ENCODE data around the gene TMIE. TPM values are rescaled to one million over a fixed set of nuclear protein-coding genes. Genes with fewer than 3 reads are reported as not detected.
"Not testable (repeated sequence)": the region's sequence is repeated elsewhere in the genome, so short reads cannot be mapped to it uniquely, and the experiment has no call there.

Gene TMIE
- total RNA-seq, 2 donors from 2014 or later = not detected

GRCh38 chr3:46750555-46751038 lies 49.4 kb downstream of the TMIE start:
- Histone ChIP-seq H3K36me3 (no peaks in the 10 kb centered on the region), H3K4me1 (ENCODE audit: control insufficient read depth in 1 of 2, low read depth in 2 of 2) (no peaks in the 10 kb centered on the region), H3K4me3 (no peak overlapping the region), H3K27ac (no peak overlapping the region), H3K27me3 (replicated peaks; ENCODE audit: insufficient read depth) (no peaks in the 10 kb centered on the region), H3K9me3 (no peaks in the 10 kb centered on the region)
- DNase-seq (ENCODE audit: low spot score) = no peak
- ATAC-seq (ENCODE audit: insufficient number of reproducible peaks, low FRiP score, low read depth) = no peak
- no peak for TF ChIP-seq CTCF (IDR thresholded peaks at IDR 0.05)

GRCh38 chr3:46753127-46753526 lies 51.9 kb downstream of the TMIE start:
- H3K9me3 ChIP-seq; H3K36me3 ChIP-seq; H3K4me3 ChIP-seq; H3K4me1 ChIP-seq (ENCODE audit: control insufficient read depth in 1 of 2, low read depth in 2 of 2); H3K27ac ChIP-seq; ATAC-seq (ENCODE audit: insufficient number of reproducible peaks, low FRiP score, low read depth); DNase-seq (ENCODE audit: low spot score); H3K27me3 ChIP-seq (replicated peaks; ENCODE audit: insufficient read depth): not testable (repeated sequence)

GRCh38 chr3:46755646-46756045 lies 54.5 kb downstream of the TMIE start:
- DNase-seq (ENCODE audit: low spot score) = no peak
- no peak for TF ChIP-seq CTCF (IDR thresholded peaks at IDR 0.05)

GRCh38 chr3:46756642-46757041 lies 55.5 kb downstream of the TMIE start:
- DNase-seq (ENCODE audit: low spot score) = no peak
- no peak for ATAC-seq (ENCODE audit: insufficient number of reproducible peaks, low FRiP score, low read depth)
- Histone ChIP-seq H3K9me3 (no peaks in the 10 kb centered on the region), H3K4me3 (no peak overlapping the region), H3K36me3 (no peaks in the 10 kb centered on the region), H3K27me3 (replicated peaks; ENCODE audit: insufficient read depth) (no peaks in the 10 kb centered on the region), H3K4me1 (ENCODE audit: control insufficient read depth in 1 of 2, low read depth in 2 of 2) (no peaks in the 10 kb centered on the region), H3K27ac (no peak overlapping the region)
- no peak for TF ChIP-seq CTCF (IDR thresholded peaks at IDR 0.05)

More at GRCh38 chr3:46755646-46756045, 54.5 kb downstream of the TMIE start:
- Histone ChIP-seq H3K9me3 (no peaks in the 10 kb centered on the region), H3K4me3 (no peak overlapping the region), H3K36me3 (no peaks in the 10 kb centered on the region), H3K27ac (no peak overlapping the region), H3K27me3 (replicated peaks; ENCODE audit: insufficient read depth) (no peaks in the 10 kb centered on the region), H3K4me1 (ENCODE audit: control insufficient read depth in 1 of 2, low read depth in 2 of 2) (no peaks in the 10 kb centered on the region)
- no peak for ATAC-seq (ENCODE audit: insufficient number of reproducible peaks, low FRiP score, low read depth)

GRCh38 chr3:46759239-46760167 lies 58.3 kb downstream of the TMIE start:
- no peak for DNase-seq (ENCODE audit: low spot score)

More at GRCh38 chr3:46759239-46760167, 58.3 kb downstream of the TMIE start:
- H3K4me3 ChIP-seq = no peak overlapping the region
- no peaks in the 10 kb centered on the region for H3K27me3 ChIP-seq (replicated peaks; ENCODE audit: insufficient read depth)
- no peak for ATAC-seq (ENCODE audit: insufficient number of reproducible peaks, low FRiP score, low read depth)
- H3K9me3 ChIP-seq = peaks cover 9% of the 10 kb centered on the region
- H3K36me3 ChIP-seq = no peaks in the 10 kb centered on the region
- H3K27ac ChIP-seq = no peak overlapping the region
- H3K4me1 ChIP-seq (ENCODE audit: control insufficient read depth in 1 of 2, low read depth in 2 of 2) = no peaks in the 10 kb centered on the region
- TF ChIP-seq CTCF (IDR thresholded peaks at IDR 0.05) = no peak

Other genes with a start within 250 kb of the TMIE start
- gene LTF, start 236.5 kb upstream of the TMIE start, total RNA-seq = 1 to 10 TPM in 1 of 2 donors, under 1 TPM in 1; 0.28 to 3.0 TPM
- gene RTP3, start 203.4 kb upstream of the TMIE start, total RNA-seq = not detected
- gene LRRC2, start 135.1 kb upstream of the TMIE start, total RNA-seq = under 1 TPM; under 0.01 to 0.42 TPM
- gene FAM240A, start 88.9 kb upstream of the TMIE start, total RNA-seq = not detected
- 10 to 100 TPM; 25.2 to 41.7 TPM for gene ALS2CL, start 7.7 kb upstream of the TMIE start, total RNA-seq
- gene PRSS50, start 16.5 kb downstream of the TMIE start, total RNA-seq = under 1 TPM; 0.28 to 0.54 TPM
- 1 to 10 TPM in 1 of 2 donors, not detected in 1; 1.5 TPM for gene MYL3, start 162.1 kb downstream of the TMIE start, total RNA-seq
- 1 to 10 TPM; 5.6 to 8.9 TPM for gene PTH1R, start 176.3 kb downstream of the TMIE start, total RNA-seq